K562 (cell line): ENCODE results near the gene RHEB.
"Not testable (repeated sequence)": the region's sequence is repeated elsewhere in the genome, so short reads cannot be mapped to it uniquely, and the experiment has no call there.

ENCODE experiments used
- ARID3A ChIP-seq: IDR thresholded peaks from 2 replicates; pipeline ENCODE4 v1.6.1; 2012; ENCODE audit warnings: low read depth, low read length, improper control_type of control experiment, borderline replicate concordance
- CTCF ChIP-seq, 3 experiments: IDR thresholded peaks in 2 of 3; conservative IDR thresholded peaks in 1 of 3; 2 replicates each; pipeline ENCODE4 v1.5.1; 2011 to 2012; ENCODE audit warnings: low read length in 3 of 3, mild to moderate bottlenecking in 3 of 3, control low read depth in 2 of 3, improper control_type of control experiment in 1 of 3, inconsistent platforms in 1 of 3, low read depth in 1 of 3, mixed read lengths in 1 of 3, moderate library complexity in 1 of 3; ENCODE audit not compliant: insufficient read depth in 2 of 3
- FOS ChIP-seq: IDR thresholded peaks from 3 replicates; pipeline ENCODE4 v1.6.1; 2011; ENCODE audit not compliant: insufficient read length; ENCODE audit errors: extremely low read depth
- HEY1 ChIP-seq: fragments of 250-450 bp; sonication (Bioruptor Pico); IDR thresholded peaks from 2 replicates; pipeline ENCODE4 v1.5.0; 2020; ENCODE audit warnings: mild to moderate bottlenecking, moderate library complexity, borderline replicate concordance
- HNRNPLL ChIP-seq: fragments of 200-400 bp; formaldehyde crosslinking; IDR thresholded peaks from 2 replicates; pipeline ENCODE4 v1.6.1; 2017; ENCODE audit warnings: low read length, low read depth, mild to moderate bottlenecking; ENCODE audit not compliant: poor library complexity, severe bottlenecking
- MAFK ChIP-seq: IDR thresholded peaks from 2 replicates; pipeline ENCODE4 v1.6.1; 2011; ENCODE audit warnings: low read length, improper control_type of control experiment
- NFATC3 ChIP-seq: fragments of 450-650 bp; IDR thresholded peaks from 2 replicates; pipeline ENCODE4 v1.6.1; 2017; ENCODE audit warnings: mild to moderate bottlenecking
- PHF21A ChIP-seq: fragments of 450-650 bp; IDR thresholded peaks from 2 replicates; pipeline ENCODE4 v1.6.1; 2017; ENCODE audit warnings: low read depth, borderline replicate concordance
- POLR2A ChIP-seq: fragments of 450-650 bp; conservative IDR thresholded peaks from 2 replicates; pipeline ENCODE4 v1.6.1; 2016
- POLR2AphosphoS5 ChIP-seq: IDR thresholded peaks from 2 replicates; pipeline ENCODE4 v1.6.1; 2011; ENCODE audit warnings: mild to moderate bottlenecking, low read depth, low read length, moderate library complexity; ENCODE audit not compliant: control insufficient read depth, insufficient read depth
- SIN3B ChIP-seq: fragments of 450-650 bp; IDR thresholded peaks from 2 replicates; pipeline ENCODE4 v1.6.1; 2017; ENCODE audit warnings: low read depth, mild to moderate bottlenecking, moderate library complexity
- TFAM ChIP-seq: fragments of 250-450 bp; sonication (Bioruptor Pico); conservative IDR thresholded peaks from 2 replicates; pipeline ENCODE4 v1.5.0; 2021; ENCODE audit warnings: mild to moderate bottlenecking, moderate library complexity
- ZBTB33 ChIP-seq: sonication (generic); formaldehyde crosslinking; IDR thresholded peaks from 2 replicates; pipeline ENCODE4 v1.8.1; 2023; ENCODE audit warnings: mild to moderate bottlenecking, missing genetic modification reagents
- ZNF263 ChIP-seq: sonication (generic); formaldehyde crosslinking; IDR thresholded peaks from 2 replicates; pipeline ENCODE4 v1.8.0; 2022; ENCODE audit warnings: mild to moderate bottlenecking, missing genetic modification reagents, borderline replicate concordance

GRCh38 chr7:151536178-151536577 is 16.5 kb upstream of the RHEB start:
- TF ChIP-seq ZNF263 (CRISPR knock-in tag); ARID3A; POLR2AphosphoS5; SIN3B; CTCF (IDR thresholded peaks at IDR 0.05 in 2 of 3, conservative IDR thresholded peaks at IDR 0.05 in 1 of 3; ENCODE audit: insufficient read depth in 2 of 3, low read depth in 1 of 3, low read length in 3 of 3); HEY1; TFAM; MAFK; POLR2A; ZBTB33 (CRISPR knock-in tag); PHF21A; HNRNPLL; FOS; NFATC3: not testable (repeated sequence)
